ENCODE results near the gene TDRD1. TPM values are rescaled to one million over a fixed set of nuclear protein-coding genes. Genes with fewer than 3 reads are reported as not detected.

TDRD1 gene
- total RNA-seq, 4 donors from 2014 or later, result 0.10 TPM; not detected in 3

DNA sequence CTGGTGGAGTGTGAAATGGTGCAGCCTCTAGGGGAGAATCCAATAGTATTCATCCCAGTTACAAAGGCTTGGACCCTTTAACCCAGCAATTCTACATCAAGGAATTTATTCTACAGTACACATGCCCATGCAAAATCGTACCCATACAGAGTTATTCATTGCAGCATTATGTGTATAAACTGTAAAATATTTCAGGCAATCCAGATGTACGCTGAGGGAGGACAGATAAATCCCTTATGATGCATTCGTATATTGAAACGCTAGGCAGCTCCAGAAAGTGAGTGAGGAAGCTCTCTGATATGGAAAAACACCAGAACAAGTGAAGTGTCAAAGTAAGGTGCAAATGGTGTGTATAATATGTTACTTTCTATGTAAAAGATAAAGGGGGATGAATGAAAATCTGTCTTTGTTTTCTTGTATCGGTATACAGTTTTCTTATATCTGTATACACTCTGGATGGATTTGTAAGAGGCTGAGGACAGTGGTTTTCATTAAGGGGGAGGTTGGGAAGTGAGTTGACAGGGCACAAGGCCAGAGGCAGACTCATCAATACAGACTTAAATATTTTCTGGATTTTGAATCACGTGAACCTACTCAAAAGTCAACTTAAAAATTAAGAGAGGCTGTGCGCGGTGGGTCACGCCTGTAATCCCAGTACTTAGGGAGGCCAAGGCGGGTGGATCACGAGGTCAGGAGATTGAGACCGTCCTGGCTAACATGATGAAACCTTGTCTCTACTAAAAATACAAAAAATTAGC lies 77.0 kb downstream of the TDRD1 start:
- intact Hi-C loops (cut with DNase I; ENCODE audit: low total_unique reads), result no loop called here
- in situ Hi-C loops (cut with MboI; ENCODE audit: low sequenced_read_pairs in 4 of 4), result no loop called here
- no peak for TF ChIP-seq POLR2A (IDR thresholded peaks at IDR 0.05)
- TF ChIP-seq, protein P1, sequence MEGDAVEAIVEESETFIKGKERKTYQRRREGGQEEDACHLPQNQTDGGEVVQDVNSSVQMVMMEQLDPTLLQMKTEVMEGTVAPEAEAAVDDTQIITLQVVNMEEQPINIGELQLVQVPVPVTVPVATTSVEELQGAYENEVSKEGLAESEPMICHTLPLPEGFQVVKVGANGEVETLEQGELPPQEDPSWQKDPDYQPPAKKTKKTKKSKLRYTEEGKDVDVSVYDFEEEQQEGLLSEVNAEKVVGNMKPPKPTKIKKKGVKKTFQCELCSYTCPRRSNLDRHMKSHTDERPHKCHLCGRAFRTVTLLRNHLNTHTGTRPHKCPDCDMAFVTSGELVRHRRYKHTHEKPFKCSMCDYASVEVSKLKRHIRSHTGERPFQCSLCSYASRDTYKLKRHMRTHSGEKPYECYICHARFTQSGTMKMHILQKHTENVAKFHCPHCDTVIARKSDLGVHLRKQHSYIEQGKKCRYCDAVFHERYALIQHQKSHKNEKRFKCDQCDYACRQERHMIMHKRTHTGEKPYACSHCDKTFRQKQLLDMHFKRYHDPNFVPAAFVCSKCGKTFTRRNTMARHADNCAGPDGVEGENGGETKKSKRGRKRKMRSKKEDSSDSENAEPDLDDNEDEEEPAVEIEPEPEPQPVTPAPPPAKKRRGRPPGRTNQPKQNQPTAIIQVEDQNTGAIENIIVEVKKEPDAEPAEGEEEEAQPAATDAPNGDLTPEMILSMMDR (IDR thresholded peaks at IDR 0.05 in 4 of 5, conservative IDR thresholded peaks at IDR 0.05 in 1 of 5), result no peak

DNA sequence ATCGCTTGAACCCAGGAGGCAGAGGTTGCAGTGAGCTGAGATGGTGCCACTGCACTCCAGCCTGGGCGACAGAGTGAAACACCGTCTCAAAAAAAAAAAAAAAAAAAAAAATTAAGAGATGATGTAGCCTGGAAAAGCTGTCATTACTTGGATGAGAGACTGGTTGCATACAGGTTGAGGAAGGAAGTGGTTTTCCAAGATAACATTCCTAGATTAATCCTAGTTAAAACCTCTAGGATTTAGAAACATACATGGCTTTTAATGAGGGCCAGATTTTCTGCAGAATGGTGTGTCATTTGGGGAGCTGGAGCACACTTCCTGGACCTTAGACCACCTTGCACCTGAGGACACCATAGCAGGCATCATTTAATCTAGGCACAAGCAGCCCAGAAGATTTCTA lies 77.7 kb downstream of the TDRD1 start:
- H3K27me3 ChIP-seq, result no peaks in the 10 kb centered on the region
- intact Hi-C loops (cut with DNase I; ENCODE audit: low total_unique reads) (no loop called here), in situ Hi-C loops (cut with MboI; ENCODE audit: low sequenced_read_pairs in 4 of 4) (no loop called here)
- peaks cover 0 to 6% of the 10 kb centered on the region in 2 donors for H3K4me1 ChIP-seq
- no peak overlapping the region for H3K27ac ChIP-seq
- ATAC-seq (no peak), DNase-seq (no peak)
- H3K36me3 ChIP-seq, result no peaks in the 10 kb centered on the region
- no peaks in the 10 kb centered on the region for H3K9me3 ChIP-seq
- no peak overlapping the region for H3K4me3 ChIP-seq
- TF ChIP-seq, protein P1 (IDR thresholded peaks at IDR 0.05 in 4 of 5, conservative IDR thresholded peaks at IDR 0.05 in 1 of 5), result no peak
- TF ChIP-seq POLR2A (IDR thresholded peaks at IDR 0.05), result no peak

More for the DNA sequence above, 77.0 kb downstream of the TDRD1 start:
- Histone ChIP-seq H3K27ac (no peak overlapping the region), H3K4me1 (peaks cover 0 to 6% of the 10 kb centered on the region in 2 donors), H3K36me3 (no peaks in the 10 kb centered on the region), H3K9me3 (no peaks in the 10 kb centered on the region), H3K27me3 (no peaks in the 10 kb centered on the region), H3K4me3 (no peak overlapping the region)
- no peak for ATAC-seq
- no peak for DNase-seq

DNA sequence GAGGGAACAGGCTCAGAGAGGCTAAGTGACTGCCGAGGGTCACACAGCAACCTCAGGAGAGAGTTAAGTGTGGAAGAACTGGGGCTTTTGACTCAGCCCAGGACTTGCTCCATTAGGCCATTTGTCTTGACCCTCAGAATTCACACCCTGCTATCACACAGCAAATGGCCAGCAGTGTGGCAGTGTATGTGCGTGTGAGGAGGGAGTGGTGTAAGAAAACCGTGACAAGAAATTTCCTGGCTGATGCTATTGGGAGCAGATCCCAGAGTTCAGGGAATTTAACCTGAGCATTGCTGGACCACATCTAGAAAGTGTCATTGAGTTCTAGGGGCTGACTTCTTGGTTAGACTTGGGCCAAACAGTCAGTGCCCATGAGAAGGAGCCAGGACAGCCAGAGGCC lies 78.3 kb downstream of the TDRD1 start:
- H3K27me3 ChIP-seq, result no peaks in the 10 kb centered on the region
- no peaks in the 10 kb centered on the region for H3K9me3 ChIP-seq
- H3K27ac ChIP-seq, result no peak overlapping the region
- H3K4me3 ChIP-seq, result no peak overlapping the region
- in situ Hi-C loops (cut with MboI; ENCODE audit: low sequenced_read_pairs in 4 of 4), result no loop called here
- H3K36me3 ChIP-seq, result no peaks in the 10 kb centered on the region
- H3K4me1 ChIP-seq, result peaks cover 0 to 6% of the 10 kb centered on the region in 2 donors
- ATAC-seq (no peak), DNase-seq (no peak)
- TF ChIP-seq POLR2A (IDR thresholded peaks at IDR 0.05), result no peak
- TF ChIP-seq, protein P1 (IDR thresholded peaks at IDR 0.05 in 4 of 5, conservative IDR thresholded peaks at IDR 0.05 in 1 of 5), result no peak
- intact Hi-C loops (cut with DNase I; ENCODE audit: low total_unique reads), result no loop called here

DNA sequence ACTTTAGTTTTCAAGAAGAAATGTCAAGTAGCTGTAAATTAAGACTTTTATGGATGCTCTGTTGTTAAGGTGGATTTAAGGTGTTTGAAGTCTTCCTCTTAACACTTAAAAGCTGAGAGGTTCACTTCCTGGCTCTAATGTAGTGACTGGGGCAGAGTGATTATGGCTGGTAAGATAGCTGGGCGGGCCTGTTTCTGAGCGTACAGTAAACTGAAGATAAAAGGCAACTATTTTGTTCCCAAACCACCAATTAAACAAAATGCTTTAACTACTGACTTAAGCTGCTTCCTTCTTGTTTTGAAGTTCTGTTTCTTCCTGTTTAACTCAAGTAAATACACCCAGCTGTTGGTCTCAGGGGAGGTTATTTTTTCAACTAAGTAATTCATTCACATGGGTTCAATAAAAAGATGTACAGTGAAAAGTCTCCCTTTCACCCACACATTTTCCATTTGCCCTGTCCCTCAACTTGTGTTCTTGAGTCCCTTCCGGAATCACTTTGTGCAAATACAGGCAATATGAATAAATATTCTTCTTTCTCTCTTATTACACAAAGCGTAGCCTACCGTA lies 79.2 kb downstream of the TDRD1 start:
- ATAC-seq, result no peak
- Histone ChIP-seq H3K9me3 (no peaks in the 10 kb centered on the region), H3K27me3 (no peaks in the 10 kb centered on the region), H3K4me3 (no peak overlapping the region), H3K4me1 (peaks cover 0 to 6% of the 10 kb centered on the region in 2 donors), H3K36me3 (no peaks in the 10 kb centered on the region), H3K27ac (no peak overlapping the region)
- in situ Hi-C loops (cut with MboI; ENCODE audit: low sequenced_read_pairs in 4 of 4) (no loop called here), intact Hi-C loops (cut with DNase I; ENCODE audit: low total_unique reads) (no loop called here)
- DNase-seq, result no peak
- TF ChIP-seq, protein P1 (IDR thresholded peaks at IDR 0.05 in 4 of 5, conservative IDR thresholded peaks at IDR 0.05 in 1 of 5), result no peak

Measured in gastrocnemius medialis (tissue), 4 donors.